ENCODE results near the gene NUS1. TPM values are rescaled to one million over a fixed set of nuclear protein-coding genes. Genes with fewer than 3 reads are reported as not detected.
"Not testable (repeated sequence)": the region's sequence is repeated elsewhere in the genome, so short reads cannot be mapped to it uniquely, and the experiment has no call there.

Gene NUS1
- total and polyA plus RNA-seq, 2 donors from 2014 or later, result 21.4 to 35.8 TPM

DNA sequence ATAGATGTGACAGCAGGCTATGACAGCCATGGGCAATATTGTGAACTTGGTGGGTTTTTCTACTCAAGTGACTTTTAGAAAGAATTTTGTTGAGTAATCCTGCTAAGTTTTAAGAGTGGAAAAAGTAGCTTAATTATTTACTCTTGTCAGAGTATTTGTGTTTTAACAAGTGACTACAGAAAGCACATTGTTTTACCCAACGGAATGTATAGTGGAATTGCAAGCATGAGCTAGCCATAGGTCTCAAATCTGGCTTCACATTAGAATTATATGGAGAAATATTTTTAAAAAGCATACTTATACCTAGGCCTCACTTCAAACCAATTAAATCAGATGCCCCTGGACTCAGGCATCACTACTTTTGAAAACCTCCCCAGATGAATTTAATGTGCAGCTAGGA lies 37.5 kb upstream of the NUS1 start:
- TF ChIP-seq, protein P1, sequence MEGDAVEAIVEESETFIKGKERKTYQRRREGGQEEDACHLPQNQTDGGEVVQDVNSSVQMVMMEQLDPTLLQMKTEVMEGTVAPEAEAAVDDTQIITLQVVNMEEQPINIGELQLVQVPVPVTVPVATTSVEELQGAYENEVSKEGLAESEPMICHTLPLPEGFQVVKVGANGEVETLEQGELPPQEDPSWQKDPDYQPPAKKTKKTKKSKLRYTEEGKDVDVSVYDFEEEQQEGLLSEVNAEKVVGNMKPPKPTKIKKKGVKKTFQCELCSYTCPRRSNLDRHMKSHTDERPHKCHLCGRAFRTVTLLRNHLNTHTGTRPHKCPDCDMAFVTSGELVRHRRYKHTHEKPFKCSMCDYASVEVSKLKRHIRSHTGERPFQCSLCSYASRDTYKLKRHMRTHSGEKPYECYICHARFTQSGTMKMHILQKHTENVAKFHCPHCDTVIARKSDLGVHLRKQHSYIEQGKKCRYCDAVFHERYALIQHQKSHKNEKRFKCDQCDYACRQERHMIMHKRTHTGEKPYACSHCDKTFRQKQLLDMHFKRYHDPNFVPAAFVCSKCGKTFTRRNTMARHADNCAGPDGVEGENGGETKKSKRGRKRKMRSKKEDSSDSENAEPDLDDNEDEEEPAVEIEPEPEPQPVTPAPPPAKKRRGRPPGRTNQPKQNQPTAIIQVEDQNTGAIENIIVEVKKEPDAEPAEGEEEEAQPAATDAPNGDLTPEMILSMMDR (IDR thresholded peaks at IDR 0.05; ENCODE audit: borderline replicate concordance, extremely low read depth, insufficient read depth), result no peak
- Histone ChIP-seq H3K36me3 (ENCODE audit: control insufficient read depth in 2 of 3, insufficient read depth in 3 of 3, low read length in 3 of 3) (no peaks in the 10 kb centered on the region), H3K27me3 (ENCODE audit: control insufficient read depth, insufficient read depth, low read length) (no peaks in the 10 kb centered on the region), H3K27ac (ENCODE audit: low read depth in 2 of 2, low read length in 2 of 2) (no peak overlapping the region), H3K9ac (ENCODE audit: low read length in 3 of 3) (no peak overlapping the region), H3K4me1 (ENCODE audit: control insufficient read depth in 2 of 3, insufficient read depth in 2 of 3, low read depth in 1 of 3, low read length in 3 of 3) (no peaks in the 10 kb centered on the region), H3K9me3 (ENCODE audit: control insufficient read depth in 2 of 3, insufficient read depth in 1 of 3, low read length in 3 of 3) (no peaks in the 10 kb centered on the region), H3K4me3 (ENCODE audit: low read length in 3 of 3) (no peak overlapping the region)
- intact Hi-C loops (cut with DNase I), result no loop called here
- FAIRE-seq, result no peak
- DNase-seq, result no peak

GRCh38 chr6:117642976-117643375 lies 32.3 kb upstream of the NUS1 start:
- FAIRE-seq, result no peak
- Histone ChIP-seq H3K27me3 (ENCODE audit: control insufficient read depth, insufficient read depth, low read length) (no peaks in the 10 kb centered on the region), H3K9me3 (ENCODE audit: control insufficient read depth in 2 of 3, insufficient read depth in 1 of 3, low read length in 3 of 3) (no peaks in the 10 kb centered on the region), H3K27ac (ENCODE audit: low read depth in 2 of 2, low read length in 2 of 2) (no peak overlapping the region), H3K36me3 (ENCODE audit: control insufficient read depth in 2 of 3, insufficient read depth in 3 of 3, low read length in 3 of 3) (no peaks in the 10 kb centered on the region), H3K4me1 (ENCODE audit: control insufficient read depth in 2 of 3, insufficient read depth in 2 of 3, low read depth in 1 of 3, low read length in 3 of 3) (no peaks in the 10 kb centered on the region), H3K9ac (ENCODE audit: low read length in 3 of 3) (no peak overlapping the region), H3K4me3 (ENCODE audit: low read length in 3 of 3) (no peak overlapping the region)
- DNase-seq, result no peak
- TF ChIP-seq, protein P1 (IDR thresholded peaks at IDR 0.05; ENCODE audit: borderline replicate concordance, extremely low read depth, insufficient read depth), result no peak
- intact Hi-C loops (cut with DNase I), result no loop called here

- FAIRE-seq; H3K27me3 ChIP-seq (ENCODE audit: control insufficient read depth, insufficient read depth, low read length); H3K4me1 ChIP-seq (ENCODE audit: control insufficient read depth in 2 of 3, insufficient read depth in 2 of 3, low read depth in 1 of 3, low read length in 3 of 3); H3K4me3 ChIP-seq (ENCODE audit: low read length in 3 of 3); H3K9me3 ChIP-seq (ENCODE audit: control insufficient read depth in 2 of 3, insufficient read depth in 1 of 3, low read length in 3 of 3); DNase-seq; H3K9ac ChIP-seq (ENCODE audit: low read length in 3 of 3); intact Hi-C loops (cut with DNase I); H3K27ac ChIP-seq (ENCODE audit: low read depth in 2 of 2, low read length in 2 of 2); H3K36me3 ChIP-seq (ENCODE audit: control insufficient read depth in 2 of 3, insufficient read depth in 3 of 3, low read length in 3 of 3): not testable (repeated sequence)
These were observed 23.3 kb upstream of the NUS1 start for GRCh38 chr6:117651984-117652383.

DNA sequence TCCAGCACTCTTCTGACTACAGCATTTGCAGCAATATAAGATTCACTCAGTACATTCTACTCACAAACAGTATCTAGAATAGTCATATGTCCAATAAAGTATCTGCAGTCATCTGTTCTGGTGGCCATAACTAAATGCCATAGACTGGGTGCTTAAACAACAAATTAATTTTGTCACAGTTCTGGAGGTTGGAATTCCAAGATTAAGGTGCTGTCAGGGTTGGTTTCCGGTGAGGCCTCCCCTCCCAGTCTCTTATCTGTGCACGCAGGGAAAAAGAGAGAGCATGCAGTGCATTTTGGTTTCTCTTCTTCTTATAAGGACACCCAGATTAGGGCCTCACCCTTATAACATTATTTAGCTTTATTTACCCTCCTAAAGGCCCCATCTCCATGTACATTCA lies 21.3 kb upstream of the NUS1 start:
- Histone ChIP-seq H3K36me3 (ENCODE audit: control insufficient read depth in 2 of 3, insufficient read depth in 3 of 3, low read length in 3 of 3) (no peaks in the 10 kb centered on the region), H3K4me1 (ENCODE audit: control insufficient read depth in 2 of 3, insufficient read depth in 2 of 3, low read depth in 1 of 3, low read length in 3 of 3) (no peaks in the 10 kb centered on the region), H3K9me3 (ENCODE audit: control insufficient read depth in 2 of 3, insufficient read depth in 1 of 3, low read length in 3 of 3) (no peaks in the 10 kb centered on the region), H3K9ac (ENCODE audit: low read length in 3 of 3) (no peak overlapping the region), H3K27me3 (ENCODE audit: control insufficient read depth, insufficient read depth, low read length) (no peaks in the 10 kb centered on the region), H3K4me3 (ENCODE audit: low read length in 3 of 3) (no peak overlapping the region), H3K27ac (ENCODE audit: low read depth in 2 of 2, low read length in 2 of 2) (no peak overlapping the region)
- TF ChIP-seq, protein P1 (IDR thresholded peaks at IDR 0.05; ENCODE audit: borderline replicate concordance, extremely low read depth, insufficient read depth), result no peak
- FAIRE-seq (no peak), DNase-seq (no peak)
- intact Hi-C loops (cut with DNase I), result no loop called here

Measured in kidney (tissue), 14 donors.